Urothelium cell line (cell line): ENCODE measurements around the gene FAM98C.
"Not testable (repeated sequence)": the region's sequence is repeated elsewhere in the genome, so short reads cannot be mapped to it uniquely, and the experiment has no call there.

Experiments used
- DNase-seq: peaks from one replicate; pipeline ENCODE4 v3.0.0; 2011; ENCODE audit warnings: low spot score, mixed read lengths
- FAIRE-seq: peaks from 2 replicates; lab custom pipeline; 2011; peaks lifted over from hg19 to GRCh38; lab: Jason Lieb, UNC

The FAM98C gene

GRCh38 chr19:38402967-38403674 lies at the start of gene FAM98C:
TSS of gene FAM98C (plus strand) at chr19:38403093. CDS start at chr19:38403154, 61 bp downstream.
- peak; percentile 99 for DNase-seq
- peak; percentile 50 for FAIRE-seq

DNA sequence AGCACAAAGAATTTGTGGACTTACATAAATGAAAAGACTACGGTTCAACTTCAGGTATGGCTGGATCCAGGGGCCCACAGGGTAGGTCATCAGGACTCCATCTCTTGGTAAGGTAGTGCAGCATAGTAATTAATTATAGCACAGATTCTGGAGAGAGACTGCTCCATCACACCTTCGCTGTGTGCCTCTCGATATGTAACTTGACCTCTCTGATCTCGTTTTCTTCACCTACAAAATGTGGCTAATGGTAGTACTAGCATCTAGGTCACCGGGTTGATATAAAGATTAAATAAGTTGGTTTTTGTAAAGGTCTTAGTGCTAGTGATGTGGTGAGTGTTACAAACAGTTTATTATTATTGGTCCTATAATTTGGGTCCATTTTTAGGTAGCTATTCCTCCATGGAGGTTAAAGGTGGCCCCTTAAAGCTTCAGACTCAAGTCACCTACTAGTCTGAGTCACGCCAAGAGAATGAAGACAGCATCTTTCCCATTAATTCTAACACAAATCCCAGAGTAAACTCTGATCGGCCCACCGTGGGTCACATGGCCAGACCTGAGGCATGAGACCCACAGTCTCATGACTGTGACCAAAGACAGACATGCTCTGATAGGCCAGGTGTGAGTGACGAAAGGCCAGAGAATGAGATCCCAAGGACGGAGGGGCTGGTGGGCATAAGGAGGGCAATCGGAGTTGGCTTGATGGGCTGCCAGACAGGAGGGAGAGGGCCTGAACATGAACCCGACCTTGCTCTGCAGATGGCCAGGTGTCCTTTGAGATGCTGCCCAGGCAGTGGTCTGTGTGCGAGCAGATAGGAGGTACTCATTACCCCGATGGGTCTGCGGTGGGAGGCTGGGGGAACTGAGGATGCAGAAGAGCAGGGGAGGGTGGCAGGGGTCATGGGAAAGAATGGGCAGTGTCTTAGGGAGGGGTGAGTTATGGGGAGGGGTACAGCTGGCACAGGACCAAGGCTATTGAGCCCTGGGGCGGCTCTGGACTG lies 46.9 kb upstream of the FAM98C start:
- DNase-seq = no peak
- peak; percentile 53 for FAIRE-seq

GRCh38 chr19:38358071-38358470 lies 44.8 kb upstream of the FAM98C start:
- FAIRE-seq (no peak), DNase-seq (no peak)

DNA sequence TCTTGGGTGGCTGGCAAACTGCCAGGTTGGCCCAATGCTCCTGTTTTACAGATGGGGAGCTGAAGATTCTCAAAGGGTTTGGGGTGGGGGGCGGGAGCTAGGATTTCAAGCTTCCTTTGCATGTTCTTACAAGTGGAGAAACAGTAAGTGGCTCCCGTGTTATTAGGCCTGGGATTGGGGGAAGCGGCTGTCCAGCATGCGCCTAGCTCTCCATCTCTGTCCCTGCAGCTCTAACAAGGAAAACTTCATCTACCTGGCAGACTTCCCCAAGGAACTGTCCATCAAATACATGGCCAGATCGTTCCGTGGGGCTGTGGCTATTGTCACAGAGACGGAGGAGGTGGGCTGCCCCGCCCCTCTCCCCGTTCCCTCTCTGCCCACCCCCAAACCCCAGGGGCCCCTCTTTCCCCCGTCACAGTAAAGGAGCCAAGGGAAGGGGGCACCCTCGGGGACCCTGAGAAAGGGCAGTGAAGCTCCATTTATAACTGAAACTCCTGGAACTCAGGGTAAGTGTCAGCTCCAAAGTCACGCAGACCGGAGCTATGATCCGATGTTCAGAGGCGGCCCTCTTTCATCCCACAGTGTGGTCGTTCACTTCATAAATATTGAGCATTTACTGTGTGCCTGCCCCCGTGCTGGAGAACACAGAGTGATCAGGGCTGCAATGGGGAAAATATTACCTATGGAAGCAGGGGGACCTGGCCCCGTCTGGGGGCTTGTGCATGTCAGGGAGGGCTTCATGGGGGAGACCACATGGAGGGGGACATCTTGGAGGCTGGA lies 43.5 kb upstream of the FAM98C start:
- FAIRE-seq (no peak), DNase-seq (no peak)

DNA sequence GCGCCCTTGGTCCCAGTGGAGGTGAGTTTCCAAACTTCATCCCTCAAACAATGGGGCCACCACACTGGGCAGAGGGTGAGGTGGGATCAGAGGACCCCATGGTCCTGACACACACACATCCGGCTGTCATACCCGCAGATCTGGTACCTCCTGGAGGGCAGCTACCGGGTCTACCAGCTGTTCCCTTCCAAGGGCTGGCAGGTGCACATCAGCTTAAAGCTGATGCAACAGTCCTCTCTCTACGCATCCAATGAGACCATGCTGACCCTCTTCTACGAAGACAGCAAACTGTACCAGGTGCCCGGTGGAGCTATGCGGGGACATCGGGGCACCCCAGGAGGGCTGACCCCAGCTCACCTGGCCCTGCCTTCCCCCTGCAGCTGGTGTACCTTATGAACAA lies 42.5 kb upstream of the FAM98C start:
- no peak for FAIRE-seq
- no peak for DNase-seq

- FAIRE-seq (no peak), DNase-seq (no peak)
These were observed 41.9 kb upstream of the FAM98C start for GRCh38 chr19:38360839-38361631.

DNA sequence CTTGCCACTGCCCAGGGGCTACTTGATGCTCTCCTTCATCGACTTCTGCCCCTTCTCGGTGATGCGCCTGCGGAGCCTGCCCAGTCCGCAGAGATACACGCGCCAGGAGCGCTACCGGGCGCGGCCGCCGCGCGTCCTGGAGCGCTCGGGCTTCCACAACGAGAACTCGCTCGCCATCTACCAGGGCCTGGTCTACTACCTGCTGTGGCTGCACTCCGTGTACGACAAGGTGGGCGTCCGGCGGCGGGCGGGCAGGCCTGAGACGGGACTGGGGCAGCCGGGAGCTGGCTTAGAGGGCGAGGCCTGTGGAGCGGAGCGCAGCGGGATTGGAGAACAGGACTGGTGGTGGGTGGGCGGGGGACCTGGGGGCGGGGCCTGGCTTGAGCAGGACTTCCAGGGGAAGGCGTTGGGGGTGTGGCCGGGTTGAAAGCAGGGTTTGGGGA lies 41.2 kb upstream of the FAM98C start:
- FAIRE-seq (no peak), DNase-seq (peak; percentile 57)

- peak; percentile 26 for DNase-seq
- no peak for FAIRE-seq
These were observed 40.6 kb upstream of the FAM98C start for GRCh38 chr19:38362076-38362945.

GRCh38 chr19:38362946-38363688 lies 39.8 kb upstream of the FAM98C start:
- DNase-seq, FAIRE-seq: not testable (repeated sequence)

DNA sequence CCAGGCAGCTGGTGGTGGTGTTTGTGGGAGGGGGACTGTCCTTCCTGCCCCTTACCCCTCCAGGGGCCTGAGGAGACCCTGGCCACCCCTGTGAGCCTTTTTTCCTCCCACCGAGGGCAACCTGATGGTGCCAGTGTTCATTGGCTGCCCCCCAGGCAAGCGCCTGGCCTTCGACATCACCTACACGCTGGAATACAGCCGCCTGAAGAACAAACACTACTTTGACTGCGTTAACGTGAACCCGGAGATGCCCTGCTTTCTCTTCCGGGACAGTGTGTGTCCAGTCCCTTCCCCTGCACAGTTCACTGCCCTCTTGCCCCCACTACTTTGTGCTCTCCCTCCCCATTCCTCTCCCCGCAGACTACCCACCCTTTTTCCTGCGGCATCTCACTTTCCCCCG lies 35.9 kb upstream of the FAM98C start:
- FAIRE-seq (no peak), DNase-seq (no peak)

DNA sequence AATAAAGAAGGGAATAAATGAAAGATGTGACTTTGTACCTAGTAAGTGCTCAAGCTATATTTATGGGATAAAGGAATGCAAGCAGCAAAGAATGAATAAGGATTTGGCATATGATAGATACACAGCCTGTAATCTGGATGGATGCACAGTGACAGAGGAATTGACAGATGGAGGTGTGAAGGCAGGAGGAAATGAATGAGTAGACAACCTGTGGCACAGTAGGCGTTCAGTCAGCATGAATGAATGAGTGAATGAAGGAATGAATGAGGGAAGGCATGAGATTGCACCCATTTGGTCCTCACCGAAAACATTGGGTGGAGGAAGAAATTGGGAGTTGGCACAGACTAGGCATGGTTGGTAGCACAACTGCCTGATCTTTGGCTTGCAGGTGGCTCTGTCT lies 33.3 kb upstream of the FAM98C start:
- FAIRE-seq = no peak
- DNase-seq = no peak

DNA sequence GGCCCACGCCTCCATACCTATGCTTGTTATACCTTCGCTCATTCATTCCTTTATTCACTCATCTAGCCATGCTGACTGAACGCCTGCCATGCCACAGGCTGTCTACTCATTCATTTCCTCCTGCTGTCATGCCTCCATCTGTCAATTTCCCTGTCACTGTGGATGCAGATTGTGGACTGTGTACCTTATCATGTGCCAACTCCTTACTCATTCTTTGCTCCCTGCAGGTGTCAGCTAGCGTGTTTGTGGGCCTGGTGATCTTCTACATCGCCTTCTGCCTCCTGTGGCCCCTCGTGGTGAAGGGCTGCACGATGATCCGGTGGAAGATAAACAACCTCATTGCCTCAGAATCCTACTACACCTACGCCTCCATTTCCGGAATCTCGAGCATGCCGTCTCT lies 32.6 kb upstream of the FAM98C start:
- no peak for FAIRE-seq

DNA sequence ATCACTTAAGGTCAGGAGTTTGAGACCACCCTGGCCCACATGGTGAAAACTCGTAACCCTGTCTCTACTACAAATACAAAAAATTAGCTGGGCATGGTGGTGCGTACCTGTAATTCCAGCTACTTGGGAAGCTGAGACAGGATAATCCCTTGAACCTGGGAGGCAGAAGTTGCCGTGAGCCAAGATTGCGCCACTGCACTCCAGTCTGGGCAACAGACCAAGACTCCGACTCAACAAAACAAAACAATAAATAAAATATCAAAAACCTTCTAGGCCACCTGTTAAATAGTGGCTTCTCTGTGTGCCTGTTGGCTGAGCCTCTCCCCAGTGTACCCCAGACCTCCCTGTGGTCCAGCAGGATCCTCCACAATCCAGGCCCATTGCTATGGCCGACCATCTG lies 31.8 kb upstream of the FAM98C start:
- FAIRE-seq (no peak), DNase-seq (no peak)

More for the DNA sequence above, 32.6 kb upstream of the FAM98C start:
- DNase-seq = no peak

- FAIRE-seq (no peak), DNase-seq (no peak)
These were observed 29.0 kb upstream of the FAM98C start for GRCh38 chr19:38373907-38374331.

DNA sequence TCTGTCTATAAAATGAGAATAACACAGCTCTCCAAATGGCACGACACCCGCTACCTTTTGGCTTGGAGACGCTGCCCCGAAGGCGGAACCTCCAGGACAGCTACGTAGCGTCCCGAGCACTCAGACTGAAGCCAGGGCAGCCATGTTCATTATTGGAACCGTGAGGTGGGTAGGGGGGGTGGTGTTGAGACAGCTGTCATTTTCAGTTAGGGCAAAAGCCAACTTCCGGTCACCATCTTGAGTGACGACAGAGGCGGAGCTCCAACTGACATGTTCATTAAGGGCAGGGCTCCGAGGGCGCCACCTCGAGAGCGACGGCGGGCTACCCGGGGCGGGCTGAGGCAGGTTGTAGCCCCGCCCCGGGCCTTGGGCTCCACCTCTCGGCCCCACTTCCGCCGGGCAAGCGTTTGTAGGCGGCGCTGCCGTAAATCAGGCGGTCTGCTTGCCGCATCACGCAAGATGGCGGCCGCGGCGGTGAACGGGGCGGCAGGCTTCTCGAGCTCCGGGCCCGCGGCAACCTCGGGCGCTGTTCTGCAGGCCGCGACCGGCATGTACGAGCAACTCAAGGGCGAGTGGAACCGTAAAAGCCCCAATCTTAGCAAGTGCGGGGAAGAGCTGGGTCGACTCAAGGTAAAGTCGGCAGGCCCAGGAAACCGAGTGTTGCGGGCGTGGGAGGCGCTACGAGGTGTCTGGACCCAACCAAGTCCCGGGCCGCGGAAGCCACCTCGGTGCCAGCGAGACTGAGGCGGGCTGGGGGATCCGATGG lies 28.4 kb upstream of the FAM98C start, which contains the start of gene PSMD8:
TSS of gene PSMD8 (plus strand) at position 240 of the 766 bp plus-strand sequence. CDS start at position 271, 31 bp downstream.
- DNase-seq (peak; percentile 98), FAIRE-seq (peak; percentile 27)

DNA sequence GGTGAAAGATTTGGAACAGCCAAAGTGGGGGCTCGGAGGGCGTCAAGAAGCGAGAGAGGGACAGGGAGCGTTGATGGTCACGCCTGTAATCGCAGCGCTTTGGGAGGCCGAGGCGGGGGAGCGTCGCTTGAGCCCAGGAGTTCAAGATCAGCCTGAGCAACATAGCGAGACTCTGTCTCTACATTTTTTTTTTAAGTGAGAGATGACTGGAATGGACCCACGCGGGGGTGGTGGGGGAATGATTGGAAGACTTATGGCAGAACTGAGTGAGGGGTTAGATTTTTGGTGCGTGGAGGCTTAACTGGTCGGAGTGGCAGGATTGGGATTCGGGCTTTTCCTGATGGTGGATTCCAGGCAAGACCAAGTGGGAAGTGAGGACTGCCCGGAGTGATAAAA lies 27.8 kb upstream of the FAM98C start:
- FAIRE-seq (no peak), DNase-seq (no peak)

GRCh38 chr19:38375748-38376147 lies 27.1 kb upstream of the FAM98C start:
- DNase-seq (no peak), FAIRE-seq (no peak)

GRCh38 chr19:38376576-38376975 lies 26.3 kb upstream of the FAM98C start:
- FAIRE-seq (no peak), DNase-seq (no peak)
